ENCODE results near the gene FKBP2. TPM values are rescaled to one million over a fixed set of nuclear protein-coding genes. Genes with fewer than 3 reads are reported as not detected.

The FKBP2 gene
- total and polyA plus RNA-seq, 2 of the 13 experiments (the other 11 are each of a cell fraction or from before 2014, with no cell fraction given), result 30.1 to 53.3 TPM

DNA sequence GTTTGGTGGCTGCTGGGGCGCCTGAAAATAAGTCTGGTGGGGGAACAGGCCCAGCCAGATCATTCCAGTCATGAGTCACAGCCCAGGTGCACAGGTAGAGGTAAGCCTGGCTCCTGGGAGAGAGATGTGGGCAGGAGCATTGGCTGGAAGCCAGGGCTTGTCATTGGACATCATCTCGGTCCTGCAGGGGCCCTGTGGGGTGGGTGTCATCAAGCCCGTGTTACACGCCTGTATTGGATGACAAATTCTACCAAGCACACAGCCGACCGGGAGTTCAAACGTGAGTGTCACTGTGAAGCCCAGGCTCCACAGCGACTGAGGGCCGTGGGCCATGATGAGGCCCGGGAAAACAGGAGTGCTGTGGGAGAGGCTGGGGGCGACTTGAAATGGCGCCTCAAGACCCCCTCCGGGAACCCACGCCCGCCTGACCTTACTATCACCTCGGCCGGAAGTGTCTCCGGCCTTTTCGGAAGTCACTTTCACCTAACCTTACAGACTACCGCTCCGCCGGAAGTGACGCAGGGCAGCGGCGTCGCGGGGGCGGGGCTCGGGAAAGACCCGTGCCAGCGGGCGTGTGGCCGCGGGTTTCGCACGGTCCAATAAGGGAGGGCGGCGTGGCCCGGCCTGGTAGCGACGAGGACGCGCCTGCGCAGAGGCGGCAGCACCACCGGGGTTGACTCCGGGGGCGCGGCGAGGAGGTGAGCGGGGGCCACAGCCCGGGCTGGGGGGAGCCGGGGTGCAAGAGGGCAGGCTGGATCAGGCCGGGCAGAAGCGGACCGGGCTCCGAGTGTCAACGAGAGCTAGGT is at the start of gene FKBP2 (continued):
- TF ChIP-seq ZNF33A (CRISPR knock-in tag; IDR thresholded peaks at IDR 0.05; ENCODE audit: borderline replicate concordance), result 0 out of 2 replicates have a peak, but pooled peaks have one; percentile 58
- peak; percentile 98 for TF ChIP-seq KDM2A (CRISPR knock-in tag; IDR thresholded peaks at IDR 0.05; ENCODE audit: borderline replicate concordance, low read depth)
- TF ChIP-seq, protein P1, sequence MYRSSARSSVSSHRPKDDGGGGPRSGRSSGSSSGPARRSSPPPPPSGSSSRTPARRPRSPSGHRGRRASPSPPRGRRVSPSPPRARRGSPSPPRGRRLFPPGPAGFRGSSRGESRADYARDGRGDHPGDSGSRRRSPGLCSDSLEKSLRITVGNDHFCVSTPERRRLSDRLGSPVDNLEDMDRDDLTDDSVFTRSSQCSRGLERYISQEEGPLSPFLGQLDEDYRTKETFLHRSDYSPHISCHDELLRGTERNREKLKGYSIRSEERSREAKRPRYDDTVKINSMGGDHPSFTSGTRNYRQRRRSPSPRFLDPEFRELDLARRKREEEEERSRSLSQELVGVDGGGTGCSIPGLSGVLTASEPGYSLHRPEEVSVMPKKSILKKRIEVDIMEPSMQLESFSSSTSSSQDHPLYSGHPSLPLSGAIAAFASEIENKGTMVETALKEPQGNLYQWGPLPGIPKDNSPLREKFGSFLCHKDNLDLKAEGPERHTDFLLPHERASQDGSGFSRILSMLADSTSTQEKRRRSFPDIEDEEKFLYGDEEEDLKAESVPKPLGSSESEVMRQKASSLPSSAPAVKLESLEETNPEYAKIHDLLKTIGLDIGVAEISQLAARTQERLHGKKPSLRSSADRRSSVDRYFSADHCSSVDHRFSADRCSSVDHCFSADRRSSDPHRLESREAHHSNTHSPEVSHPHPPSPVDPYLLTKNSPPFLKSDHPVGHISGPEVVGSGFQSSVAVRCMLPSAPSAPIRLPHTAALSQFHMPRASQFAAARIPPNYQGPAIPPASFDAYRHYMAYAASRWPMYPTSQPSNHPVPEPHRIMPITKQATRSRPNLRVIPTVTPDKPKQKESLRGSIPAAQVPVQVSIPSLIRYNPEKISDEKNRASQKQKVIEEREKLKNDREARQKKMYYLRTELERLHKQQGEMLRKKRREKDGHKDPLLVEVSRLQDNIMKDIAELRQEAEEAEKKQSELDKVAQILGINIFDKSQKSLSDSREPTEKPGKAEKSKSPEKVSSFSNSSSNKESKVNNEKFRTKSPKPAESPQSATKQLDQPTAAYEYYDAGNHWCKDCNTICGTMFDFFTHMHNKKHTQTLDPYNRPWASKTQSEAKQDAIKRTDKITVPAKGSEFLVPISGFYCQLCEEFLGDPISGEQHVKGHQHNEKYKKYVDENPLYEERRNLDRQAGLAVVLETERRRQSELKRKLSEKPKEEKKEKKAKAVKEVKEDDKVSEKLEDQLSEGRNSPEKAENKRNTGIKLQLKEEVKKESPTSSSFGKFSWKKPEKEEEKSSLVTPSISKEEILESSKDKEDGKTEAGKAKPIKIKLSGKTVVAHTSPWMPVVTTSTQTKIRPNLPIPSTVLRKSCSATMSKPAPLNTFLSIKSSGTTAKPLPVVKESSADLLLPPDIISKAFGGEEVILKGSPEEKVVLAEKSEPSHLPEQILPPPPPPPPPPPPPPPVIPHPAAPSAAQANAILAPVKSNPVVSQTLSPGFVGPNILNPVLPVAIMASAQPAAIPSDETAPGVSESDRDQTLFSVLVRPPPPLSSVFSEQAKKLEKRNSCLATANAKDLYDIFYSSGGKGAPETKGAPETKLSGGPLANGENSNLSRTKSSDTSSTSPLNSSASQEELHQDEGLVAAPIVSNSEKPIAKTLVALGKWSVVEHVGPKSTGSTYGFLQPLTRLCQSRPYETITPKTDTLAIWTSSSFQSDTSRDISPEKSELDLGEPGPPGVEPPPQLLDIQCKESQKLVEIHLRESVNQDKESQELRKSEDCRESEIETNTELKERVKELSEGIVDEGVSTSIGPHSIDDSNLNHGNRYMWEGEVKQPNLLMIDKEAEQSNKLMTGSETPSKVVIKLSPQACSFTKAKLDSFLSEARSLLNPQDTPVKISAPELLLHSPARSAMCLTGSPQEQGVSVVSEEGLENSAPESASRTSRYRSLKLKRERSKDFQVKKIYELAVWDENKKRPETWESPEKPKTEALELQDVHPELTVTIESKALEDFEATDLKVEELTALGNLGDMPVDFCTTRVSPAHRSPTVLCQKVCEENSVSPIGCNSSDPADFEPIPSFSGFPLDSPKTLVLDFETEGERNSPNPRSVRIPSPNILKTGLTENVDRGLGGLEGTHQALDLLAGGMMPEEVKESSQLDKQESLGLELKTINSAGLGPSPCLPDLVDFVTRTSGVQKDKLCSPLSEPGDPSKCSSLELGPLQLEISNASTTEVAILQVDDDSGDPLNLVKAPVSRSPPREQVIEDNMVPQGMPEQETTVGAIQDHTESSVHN (CRISPR knock-in tag; IDR thresholded peaks at IDR 0.05), result peak; percentile 28; the same call in 1 of the 2 replicates
- no peak for TF ChIP-seq MLLT10 (CRISPR knock-in tag; IDR thresholded peaks at IDR 0.05)
- TF ChIP-seq, protein P2, sequence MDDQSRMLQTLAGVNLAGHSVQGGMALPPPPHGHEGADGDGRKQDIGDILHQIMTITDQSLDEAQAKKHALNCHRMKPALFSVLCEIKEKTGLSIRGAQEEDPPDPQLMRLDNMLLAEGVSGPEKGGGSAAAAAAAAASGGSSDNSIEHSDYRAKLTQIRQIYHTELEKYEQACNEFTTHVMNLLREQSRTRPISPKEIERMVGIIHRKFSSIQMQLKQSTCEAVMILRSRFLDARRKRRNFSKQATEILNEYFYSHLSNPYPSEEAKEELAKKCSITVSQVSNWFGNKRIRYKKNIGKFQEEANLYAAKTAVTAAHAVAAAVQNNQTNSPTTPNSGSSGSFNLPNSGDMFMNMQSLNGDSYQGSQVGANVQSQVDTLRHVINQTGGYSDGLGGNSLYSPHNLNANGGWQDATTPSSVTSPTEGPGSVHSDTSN (CRISPR knock-in tag; IDR thresholded peaks at IDR 0.05; ENCODE audit: borderline replicate concordance), result no peak
- peak; percentile 95 for TF ChIP-seq ETV5 (CRISPR knock-in tag; IDR thresholded peaks at IDR 0.05; ENCODE audit: borderline replicate concordance)
- TF ChIP-seq ZNF782 (CRISPR knock-in tag; IDR thresholded peaks at IDR 0.05; ENCODE audit: borderline replicate concordance), result no peak; the same call in 1 of the 2 replicates
- peak; percentile 34; the same call in 1 of the 2 replicates for TF ChIP-seq HCFC1 (IDR thresholded peaks at IDR 0.05; ENCODE audit: low read depth, low read length)
- no peak for TF ChIP-seq ZNF296 (CRISPR knock-in tag; conservative IDR thresholded peaks at IDR 0.05)
- peak; percentile 56; the same call in 1 of the 2 replicates for TF ChIP-seq ZNF792 (CRISPR knock-in tag; IDR thresholded peaks at IDR 0.05)
- TF ChIP-seq SMARCE1 (IDR thresholded peaks at IDR 0.05; ENCODE audit: borderline replicate concordance), result no peak
- no peak for TF ChIP-seq FOXP1 (IDR thresholded peaks at IDR 0.05)
- no peak for TF ChIP-seq FOXP1 (CRISPR knock-in tag; IDR thresholded peaks at IDR 0.05)
- TF ChIP-seq CEBPB (IDR thresholded peaks at IDR 0.05; ENCODE audit: borderline replicate concordance, low read depth, low read length), result no peak
- peak; percentile 13; the same call in 1 of the 2 replicates for TF ChIP-seq PITX1 (CRISPR knock-in tag; IDR thresholded peaks at IDR 0.05)
- TF ChIP-seq, protein P3, sequence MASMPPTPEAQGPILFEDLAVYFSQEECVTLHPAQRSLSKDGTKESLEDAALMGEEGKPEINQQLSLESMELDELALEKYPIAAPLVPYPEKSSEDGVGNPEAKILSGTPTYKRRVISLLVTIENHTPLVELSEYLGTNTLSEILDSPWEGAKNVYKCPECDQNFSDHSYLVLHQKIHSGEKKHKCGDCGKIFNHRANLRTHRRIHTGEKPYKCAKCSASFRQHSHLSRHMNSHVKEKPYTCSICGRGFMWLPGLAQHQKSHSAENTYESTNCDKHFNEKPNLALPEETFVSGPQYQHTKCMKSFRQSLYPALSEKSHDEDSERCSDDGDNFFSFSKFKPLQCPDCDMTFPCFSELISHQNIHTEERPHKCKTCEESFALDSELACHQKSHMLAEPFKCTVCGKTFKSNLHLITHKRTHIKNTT (CRISPR knock-in tag; IDR thresholded peaks at IDR 0.05), result no peak
- TF ChIP-seq NKX3-1 (CRISPR knock-in tag; IDR thresholded peaks at IDR 0.05), result no peak; the same call in 1 of the 2 replicates
- TF ChIP-seq ZNF510 (CRISPR knock-in tag; IDR thresholded peaks at IDR 0.05; ENCODE audit: low read depth), result no peak; the same call in 1 of the 2 replicates
- peak; percentile 93 for TF ChIP-seq KAT8 (CRISPR knock-in tag; IDR thresholded peaks at IDR 0.05)
- TF ChIP-seq HMG20B (CRISPR knock-in tag; conservative IDR thresholded peaks at IDR 0.05), result no peak
- TF ChIP-seq BORCS8-MEF2B (CRISPR knock-in tag; IDR thresholded peaks at IDR 0.05), result no peak

Data from HepG2 (cell line).